RWPE1 (cell line): Measurements from ENCODE around the gene GREB1L.
A peak's percentile ranks its signal among the peaks of the same experiment; 100 is the strongest.

Experiments
- CTCF ChIA-PET: fragments of 350-600 bp; sonication (Branson Sonifier 250); formaldehyde crosslinking; extraction: SDS; loops from one replicate; lab custom pipeline; 2021; lab: Yijun Ruan, JAX
- POLR2A ChIA-PET: fragments of 400-600 bp; formaldehyde crosslinking; extraction: SDS; loops from one replicate; lab custom pipeline; 2020; ENCODE audit warnings: antibody characterized with exemption; ENCODE audit not compliant: low non-redundant PET; lab: Yijun Ruan, JAX
- DNase-seq: peaks from one replicate; pipeline ENCODE4 v3.0.0; 2012; ENCODE audit warnings: low spot score
- H3K27ac ChIP-seq: fragments of 450-650 bp; 2 replicates; pipeline ENCODE4 v1.5.1; 2017
- TF ChIP-seq, protein P1 (sequence below): fragments of 450-650 bp; conservative IDR thresholded peaks from 2 replicates; pipeline ENCODE4 v1.5.1; 2017; ENCODE audit warnings: low read depth, mild to moderate bottlenecking

Gene GREB1L

DNA sequence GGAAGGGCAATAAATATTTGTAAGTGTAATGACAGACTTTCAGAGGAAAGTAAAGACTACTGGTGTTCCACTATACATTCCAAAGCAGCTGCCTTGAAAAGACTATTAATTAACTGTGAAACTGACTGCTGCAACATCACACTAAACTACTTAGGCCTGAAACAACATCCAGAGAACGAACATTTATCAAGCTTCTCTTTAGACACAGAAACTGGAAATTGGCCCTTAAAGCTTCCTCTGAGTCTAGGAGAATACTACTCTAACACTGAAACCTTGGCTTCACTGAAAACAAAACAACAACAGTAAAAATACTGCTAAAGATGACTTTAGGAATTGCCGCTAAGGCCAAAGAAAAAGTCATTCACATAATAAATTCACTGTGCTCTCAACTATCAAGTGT is 283.9 kb downstream of the GREB1L start:
- CTCF ChIA-PET: interaction anchor here (1.1 kb wide), 1 partner anchor 81 kb away, joined by 6 read pairs; no protein-coding TSS in a partner anchor
- POLR2A ChIA-PET: no interaction called here
- no peak overlapping the region for H3K27ac ChIP-seq
- no peak for DNase-seq
- TF ChIP-seq, protein P1, sequence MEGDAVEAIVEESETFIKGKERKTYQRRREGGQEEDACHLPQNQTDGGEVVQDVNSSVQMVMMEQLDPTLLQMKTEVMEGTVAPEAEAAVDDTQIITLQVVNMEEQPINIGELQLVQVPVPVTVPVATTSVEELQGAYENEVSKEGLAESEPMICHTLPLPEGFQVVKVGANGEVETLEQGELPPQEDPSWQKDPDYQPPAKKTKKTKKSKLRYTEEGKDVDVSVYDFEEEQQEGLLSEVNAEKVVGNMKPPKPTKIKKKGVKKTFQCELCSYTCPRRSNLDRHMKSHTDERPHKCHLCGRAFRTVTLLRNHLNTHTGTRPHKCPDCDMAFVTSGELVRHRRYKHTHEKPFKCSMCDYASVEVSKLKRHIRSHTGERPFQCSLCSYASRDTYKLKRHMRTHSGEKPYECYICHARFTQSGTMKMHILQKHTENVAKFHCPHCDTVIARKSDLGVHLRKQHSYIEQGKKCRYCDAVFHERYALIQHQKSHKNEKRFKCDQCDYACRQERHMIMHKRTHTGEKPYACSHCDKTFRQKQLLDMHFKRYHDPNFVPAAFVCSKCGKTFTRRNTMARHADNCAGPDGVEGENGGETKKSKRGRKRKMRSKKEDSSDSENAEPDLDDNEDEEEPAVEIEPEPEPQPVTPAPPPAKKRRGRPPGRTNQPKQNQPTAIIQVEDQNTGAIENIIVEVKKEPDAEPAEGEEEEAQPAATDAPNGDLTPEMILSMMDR: no peak

DNA sequence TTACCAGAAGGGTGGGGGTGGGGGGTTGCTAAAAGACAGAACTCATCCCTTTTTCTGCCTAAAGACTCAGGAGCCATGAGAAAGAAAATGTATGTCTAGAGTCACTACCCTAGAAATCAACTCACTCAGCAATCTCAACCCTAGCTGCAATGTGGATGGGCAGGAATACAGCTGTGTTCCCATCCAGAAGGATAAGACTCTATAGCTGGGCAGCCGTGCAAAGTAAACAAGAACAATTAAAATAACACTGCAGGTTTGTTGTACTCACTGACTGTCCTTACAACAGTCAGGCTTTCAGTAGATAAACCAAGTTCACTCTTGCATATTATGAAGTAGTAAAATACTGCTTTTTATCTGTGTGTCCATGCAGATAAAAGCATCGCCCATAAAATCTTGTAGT is 284.4 kb downstream of the GREB1L start:
- TF ChIP-seq, protein P1: no peak
- no peak for DNase-seq
- no peak overlapping the region for H3K27ac ChIP-seq
- CTCF ChIA-PET: interaction anchor here (1.1 kb wide), 1 partner anchor 82 kb away, joined by 6 read pairs; no protein-coding TSS in a partner anchor
- POLR2A ChIA-PET: no interaction called here

DNA sequence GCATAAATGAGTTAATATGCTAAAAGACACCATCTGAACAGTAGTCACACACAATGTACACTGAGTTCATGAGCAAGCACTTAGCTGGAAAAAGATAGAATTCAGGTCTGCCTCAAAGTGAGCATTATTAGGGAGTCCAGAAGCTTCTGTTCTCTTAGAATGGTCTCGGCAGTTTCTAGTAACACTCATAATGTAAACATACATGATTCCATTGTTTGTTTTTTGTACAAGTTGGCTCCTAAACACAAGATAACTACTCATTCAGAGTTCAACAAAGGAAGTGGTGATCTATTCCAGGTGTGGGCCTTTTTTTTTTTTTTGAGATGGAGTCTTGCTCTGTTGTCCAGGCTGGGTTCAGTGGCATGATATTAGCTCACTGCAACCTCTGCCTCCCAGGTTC is 292.3 kb downstream of the GREB1L start:
- ChIA-PET CTCF (interaction anchor here (0.6 to 0.7 kb wide), 2 partner anchors 30 to 82 kb away, joined by 3 to 5 read pairs; no protein-coding TSS in a partner anchor), POLR2A (no interaction called here)
- DNase-seq: no peak
- H3K27ac ChIP-seq: no peak overlapping the region
- TF ChIP-seq, protein P1: no peak

DNA sequence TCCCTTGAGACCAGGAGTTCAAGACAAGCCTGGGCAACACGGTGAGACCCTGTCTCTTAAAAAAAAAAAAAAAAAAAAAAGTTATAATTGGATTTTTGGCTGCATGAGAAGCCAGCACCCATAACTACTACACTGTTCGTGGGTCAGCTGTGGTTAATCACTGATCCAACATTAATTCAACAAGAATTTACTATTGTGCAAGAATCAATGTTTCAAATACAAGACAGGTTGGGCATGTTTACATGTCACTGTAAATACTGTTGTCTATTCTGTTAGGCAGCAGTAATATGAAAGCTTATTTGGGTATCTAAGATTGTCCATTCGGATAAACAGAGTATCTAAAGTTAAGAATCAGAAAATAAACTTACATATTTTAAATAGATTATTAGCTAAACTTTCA is 296.2 kb downstream of the GREB1L start:
- DNase-seq: no peak
- TF ChIP-seq, protein P1: no peak
- H3K27ac ChIP-seq: no peak overlapping the region
- ChIA-PET CTCF (interaction anchor here (0.6 to 1.0 kb wide), 2 partner anchors 24 to 130 kb away, joined by 4 to 5 read pairs; no protein-coding TSS in a partner anchor), POLR2A (no interaction called here)

DNA sequence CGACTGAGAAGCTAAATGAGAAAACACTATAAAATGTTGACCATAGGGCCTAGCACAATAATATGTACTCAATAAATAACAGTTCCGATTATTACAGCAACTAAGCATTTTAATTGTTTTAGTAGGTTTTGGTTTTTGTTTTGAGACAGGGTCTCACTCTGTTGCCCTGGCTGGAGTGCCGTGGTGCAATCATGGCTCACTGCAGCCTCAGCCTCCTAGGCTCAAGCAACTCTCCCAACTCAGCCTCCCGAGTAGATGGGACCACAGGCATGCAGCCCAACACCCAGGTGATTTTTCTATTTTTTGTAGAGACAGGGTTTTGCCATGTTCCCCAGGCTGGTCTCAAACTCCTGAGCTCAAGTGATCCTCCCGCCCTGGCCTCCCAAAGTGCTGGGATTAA is 304.4 kb downstream of the GREB1L start:
- no peak overlapping the region for H3K27ac ChIP-seq
- ChIA-PET POLR2A (no interaction called here), CTCF (interaction anchor here (0.7 kb wide), 2 partner anchors 129 to 726 kb away, joined by 3 read pairs; no protein-coding TSS in a partner anchor)
- TF ChIP-seq, protein P1: no peak
- DNase-seq: no peak

DNA sequence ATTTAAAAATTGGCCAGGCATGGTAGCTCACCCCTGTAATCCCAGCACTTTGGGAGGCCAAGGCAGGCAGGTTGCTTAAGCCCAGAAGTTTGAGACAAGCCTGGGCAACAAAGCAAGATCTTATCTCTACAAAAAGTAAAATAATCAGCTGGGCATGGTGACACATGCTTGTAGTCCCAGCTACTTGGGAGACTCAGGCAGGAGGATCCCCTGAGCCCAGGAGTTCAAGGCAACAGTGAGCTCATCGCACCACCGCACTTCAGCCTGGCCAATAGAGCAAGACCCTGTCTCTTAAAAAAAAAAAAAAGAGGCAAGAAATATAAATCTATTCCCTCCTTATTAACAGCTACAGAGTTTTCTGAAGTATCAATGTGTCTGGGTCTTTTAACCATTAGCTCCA is 306.6 kb downstream of the GREB1L start:
- peak overlapping the region; percentile 35 for H3K27ac ChIP-seq
- CTCF ChIA-PET: interaction anchor here (0.6 to 0.7 kb wide), 2 partner anchors 92 to 422 kb away, joined by 3 read pairs; no protein-coding TSS in a partner anchor
- POLR2A ChIA-PET: interaction anchor here (0.6 kb wide), 2 partner anchors 20 to 122 kb away, joined by 3 to 11 read pairs; no protein-coding TSS in a partner anchor
- DNase-seq: no peak
- TF ChIP-seq, protein P1: no peak
